Non-pigmented ciliary epithelial cell (primary cell): ENCODE data around the gene IL1RAPL1.
"Not testable (repeated sequence)": the region's sequence is repeated elsewhere in the genome, so short reads cannot be mapped to it uniquely, and the experiment has no call there.

Experiments used
- DNase-seq: peaks from one replicate; pipeline ENCODE4 v3.0.0-alpha.2; 2010; ENCODE audit warnings: low read depth

IL1RAPL1 gene

GRCh38 chrX:29113221-29113620, 526.0 kb downstream of the IL1RAPL1 start:
- no peak for DNase-seq

- DNase-seq = not testable (repeated sequence)
Measured at GRCh38 chrX:29122817-29123216, 535.6 kb downstream of the IL1RAPL1 start.

GRCh38 chrX:29130905-29131304, 543.7 kb downstream of the IL1RAPL1 start:
- DNase-seq = no peak

GRCh38 chrX:29136904-29137303, 549.7 kb downstream of the IL1RAPL1 start:
- DNase-seq = no peak

GRCh38 chrX:29138003-29138402, 550.8 kb downstream of the IL1RAPL1 start:
- no peak for DNase-seq

- no peak for DNase-seq
Measured at GRCh38 chrX:29143356-29143755, 556.1 kb downstream of the IL1RAPL1 start.

- no peak for DNase-seq
Measured at GRCh38 chrX:29143756-29144155, 556.5 kb downstream of the IL1RAPL1 start.

GRCh38 chrX:29145316-29145715, 558.1 kb downstream of the IL1RAPL1 start:
- no peak for DNase-seq

- DNase-seq = no peak
Measured at GRCh38 chrX:29148511-29148910, 561.3 kb downstream of the IL1RAPL1 start.

- no peak for DNase-seq
Measured at GRCh38 chrX:29155286-29155685, 568.0 kb downstream of the IL1RAPL1 start.

GRCh38 chrX:29172880-29173279, 585.6 kb downstream of the IL1RAPL1 start:
- DNase-seq = peak; percentile 27

GRCh38 chrX:29187264-29187663, 600.0 kb downstream of the IL1RAPL1 start:
- no peak for DNase-seq

- DNase-seq = no peak
Measured at GRCh38 chrX:29196501-29196900, 609.3 kb downstream of the IL1RAPL1 start.

- no peak for DNase-seq
Measured at GRCh38 chrX:29215251-29215650, 628.0 kb downstream of the IL1RAPL1 start.

- DNase-seq = no peak
Measured at GRCh38 chrX:29225670-29226069, 638.4 kb downstream of the IL1RAPL1 start.

GRCh38 chrX:29229802-29230201, 642.6 kb downstream of the IL1RAPL1 start:
- DNase-seq = no peak

- no peak for DNase-seq
Measured at GRCh38 chrX:29231800-29232199, 644.6 kb downstream of the IL1RAPL1 start.

- DNase-seq = no peak
Measured at GRCh38 chrX:29233592-29234183, 646.4 kb downstream of the IL1RAPL1 start.

GRCh38 chrX:29237972-29238371, 650.7 kb downstream of the IL1RAPL1 start:
- DNase-seq = no peak

- no peak for DNase-seq
Measured at GRCh38 chrX:29241809-29242208, 654.6 kb downstream of the IL1RAPL1 start.

GRCh38 chrX:29242856-29243255, 655.6 kb downstream of the IL1RAPL1 start:
- DNase-seq = no peak

GRCh38 chrX:29243942-29244341, 656.7 kb downstream of the IL1RAPL1 start:
- no peak for DNase-seq

- no peak for DNase-seq
Measured at GRCh38 chrX:29254515-29254914, 667.3 kb downstream of the IL1RAPL1 start.

- no peak for DNase-seq
Measured at GRCh38 chrX:29257521-29257920, 670.3 kb downstream of the IL1RAPL1 start.

GRCh38 chrX:29269390-29269789, 682.1 kb downstream of the IL1RAPL1 start:
- no peak for DNase-seq
